Measurements from ENCODE around the gene GABPB2. TPM values are rescaled to one million over a fixed set of nuclear protein-coding genes. Genes with fewer than 3 reads are reported as not detected.

Gene GABPB2
- total and polyA plus RNA-seq, 5 donors from 2014 or later, result 5.4 to 26.4 (median 6.5) TPM

- no peaks in the 10 kb centered on the region for H3K36me3 ChIP-seq (ENCODE audit: control insufficient read depth, insufficient read depth, low read length)
- no peak for ATAC-seq (ENCODE audit: low read depth in 2 of 2)
- H3K27me3 ChIP-seq (ENCODE audit: control insufficient read depth, insufficient read depth, low read length), result no peaks in the 10 kb centered on the region
- Mint-ChIP-seq H3K36me3 (no peaks in the 10 kb centered on the region), H3K4me3 (peak overlapping the region; percentile 93 to 98 (median 95)), H3K9me3 (no peaks in the 10 kb centered on the region), H3K4me1 (peaks cover 0 to 23% (median 4%) of the 10 kb centered on the region in 4 donors), H3K27me3 (peaks cover 13% of the 10 kb centered on the region), H3K27ac (no peak overlapping the region)
- H3K27ac ChIP-seq (ENCODE audit: insufficient read depth, low read length, poor library complexity, severe bottlenecking), result no peak overlapping the region
- peaks cover 23% of the 10 kb centered on the region for H3K4me1 ChIP-seq (ENCODE audit: control insufficient read depth, insufficient read depth, low read length, poor library complexity, severe bottlenecking)
- no peaks in the 10 kb centered on the region for H3K9me3 ChIP-seq (ENCODE audit: control insufficient read depth in 2 of 2, low read length in 2 of 2)
- peak overlapping the region; percentile 60 for H3K4me3 ChIP-seq (ENCODE audit: low read depth, low read length)
- peak in 1 of 3 donors; percentile 45 for DNase-seq
These were observed 74.9 kb downstream of the GABPB2 start for GRCh38 chr1:151145304-151146071.

- Mint-ChIP-seq H3K4me3 (peak overlapping the region; percentile 88 to 98 (median 95)), H3K27ac (peak overlapping the region in 1 of 3 donors; percentile 91), H3K36me3 (no peaks in the 10 kb centered on the region), H3K27me3 (peaks cover 13% of the 10 kb centered on the region), H3K4me1 (peaks cover 0 to 23% (median 4%) of the 10 kb centered on the region in 4 donors), H3K9me3 (no peaks in the 10 kb centered on the region)
- Histone ChIP-seq H3K4me1 (ENCODE audit: control insufficient read depth, insufficient read depth, low read length, poor library complexity, severe bottlenecking) (peaks cover 23% of the 10 kb centered on the region), H3K36me3 (ENCODE audit: control insufficient read depth, insufficient read depth, low read length) (no peaks in the 10 kb centered on the region), H3K4me3 (ENCODE audit: low read depth, low read length) (peak overlapping the region; percentile 62), H3K27me3 (ENCODE audit: control insufficient read depth, insufficient read depth, low read length) (no peaks in the 10 kb centered on the region), H3K9me3 (ENCODE audit: control insufficient read depth in 2 of 2, low read length in 2 of 2) (no peaks in the 10 kb centered on the region), H3K27ac (ENCODE audit: insufficient read depth, low read length, poor library complexity, severe bottlenecking) (no peak overlapping the region)
- DNase-seq (peak in 1 of 3 donors; percentile 22), ATAC-seq (ENCODE audit: low read depth in 2 of 2) (no peak)
These were observed 75.5 kb downstream of the GABPB2 start for GRCh38 chr1:151146072-151146411.

GRCh38 chr1:151146412-151147131 lies 76.0 kb downstream of the GABPB2 start, which contains the start of gene SEMA6C:
SEMA6C (minus strand) TSS chr1:151146631; CDS start chr1:151142621, 4,010 bp downstream.
- no peak within 1 kb of the TSS for H3K27ac ChIP-seq (ENCODE audit: insufficient read depth, low read length, poor library complexity, severe bottlenecking)

GRCh38 chr1:151147132-151147503 lies 76.6 kb downstream of the GABPB2 start:
- no peaks in the 10 kb centered on the region for H3K27me3 ChIP-seq (ENCODE audit: control insufficient read depth, insufficient read depth, low read length)
- H3K4me3 ChIP-seq (ENCODE audit: low read depth, low read length), result peak overlapping the region; percentile 78
- H3K27ac ChIP-seq (ENCODE audit: insufficient read depth, low read length, poor library complexity, severe bottlenecking), result no peak overlapping the region
- Mint-ChIP-seq H3K36me3 (no peaks in the 10 kb centered on the region), H3K9me3 (no peaks in the 10 kb centered on the region), H3K4me1 (peaks cover 0 to 23% (median 4%) of the 10 kb centered on the region in 4 donors), H3K27me3 (peaks cover 13% of the 10 kb centered on the region), H3K4me3 (peak overlapping the region; percentile 88 to 98 (median 95)), H3K27ac (peak overlapping the region in 2 of 3 donors; percentile 90 to 91)
- H3K4me1 ChIP-seq (ENCODE audit: control insufficient read depth, insufficient read depth, low read length, poor library complexity, severe bottlenecking), result peaks cover 23% of the 10 kb centered on the region
- no peaks in the 10 kb centered on the region for H3K36me3 ChIP-seq (ENCODE audit: control insufficient read depth, insufficient read depth, low read length)
- H3K9me3 ChIP-seq (ENCODE audit: control insufficient read depth in 2 of 2, low read length in 2 of 2), result no peaks in the 10 kb centered on the region
- ATAC-seq (ENCODE audit: low read depth in 2 of 2), result no peak
- no peak for DNase-seq

More at GRCh38 chr1:151146412-151147131, 76.0 kb downstream of the GABPB2 start, which contains the start of gene SEMA6C:
- H3K4me3 Mint-ChIP-seq, result peak within 1 kb of the TSS; percentile 88 to 98 (median 95)
- H3K4me3 ChIP-seq (ENCODE audit: low read depth, low read length), result peak within 1 kb of the TSS; percentile 78
- ATAC-seq (ENCODE audit: low read depth in 2 of 2), result peak; percentile 99 to 100
- peaks cover 13% of the 10 kb centered on the region for H3K27me3 Mint-ChIP-seq
- DNase-seq, result peak; percentile 82 to 89 (median 83)
- peaks cover 23% of the 10 kb centered on the region for H3K4me1 ChIP-seq (ENCODE audit: control insufficient read depth, insufficient read depth, low read length, poor library complexity, severe bottlenecking)
- H3K27me3 ChIP-seq (ENCODE audit: control insufficient read depth, insufficient read depth, low read length), result no peaks in the 10 kb centered on the region
- no peaks in the 10 kb centered on the region for H3K9me3 ChIP-seq (ENCODE audit: control insufficient read depth in 2 of 2, low read length in 2 of 2)
- no peaks in the 10 kb centered on the region for H3K36me3 Mint-ChIP-seq
- H3K27ac Mint-ChIP-seq, result peak within 1 kb of the TSS; percentile 90 to 95 (median 91)
- H3K4me1 Mint-ChIP-seq, result peaks cover 0 to 23% (median 4%) of the 10 kb centered on the region in 4 donors
- no peaks in the 10 kb centered on the region for H3K36me3 ChIP-seq (ENCODE audit: control insufficient read depth, insufficient read depth, low read length)
- no peaks in the 10 kb centered on the region for H3K9me3 Mint-ChIP-seq

GRCh38 chr1:151147665-151148064 lies 77.1 kb downstream of the GABPB2 start:
- Mint-ChIP-seq H3K4me3 (peak overlapping the region; percentile 82 to 98 (median 92)), H3K27ac (no peak overlapping the region), H3K4me1 (peaks cover 0 to 23% (median 4%) of the 10 kb centered on the region in 4 donors), H3K9me3 (no peaks in the 10 kb centered on the region), H3K27me3 (peaks cover 13% of the 10 kb centered on the region), H3K36me3 (no peaks in the 10 kb centered on the region)
- Histone ChIP-seq H3K4me1 (ENCODE audit: control insufficient read depth, insufficient read depth, low read length, poor library complexity, severe bottlenecking) (peaks cover 23% of the 10 kb centered on the region), H3K27ac (ENCODE audit: insufficient read depth, low read length, poor library complexity, severe bottlenecking) (no peak overlapping the region), H3K9me3 (ENCODE audit: control insufficient read depth in 2 of 2, low read length in 2 of 2) (no peaks in the 10 kb centered on the region), H3K27me3 (ENCODE audit: control insufficient read depth, insufficient read depth, low read length) (no peaks in the 10 kb centered on the region), H3K36me3 (ENCODE audit: control insufficient read depth, insufficient read depth, low read length) (no peaks in the 10 kb centered on the region), H3K4me3 (ENCODE audit: low read depth, low read length) (no peak overlapping the region)
- no peak for ATAC-seq (ENCODE audit: low read depth in 2 of 2)
- no peak for DNase-seq

GRCh38 chr1:151156515-151156819 lies 85.9 kb downstream of the GABPB2 start, which contains the start of gene TNFAIP8L2:
TNFAIP8L2 (plus strand) TSS chr1:151156649; CDS start chr1:151158698, 2,049 bp downstream.
- Histone ChIP-seq H3K9me3 (ENCODE audit: control insufficient read depth in 2 of 2, low read length in 2 of 2) (no peaks in the 10 kb centered on the region), H3K27ac (ENCODE audit: insufficient read depth, low read length, poor library complexity, severe bottlenecking) (peak within 1 kb of the TSS; percentile 65), H3K36me3 (ENCODE audit: control insufficient read depth, insufficient read depth, low read length) (peaks cover 22% of the 10 kb centered on the region), H3K4me1 (ENCODE audit: control insufficient read depth, insufficient read depth, low read length, poor library complexity, severe bottlenecking) (peaks cover 54% of the 10 kb centered on the region), H3K4me3 (ENCODE audit: low read depth, low read length) (peak within 1 kb of the TSS; percentile 99), H3K27me3 (ENCODE audit: control insufficient read depth, insufficient read depth, low read length) (no peaks in the 10 kb centered on the region)
- no peaks in the 10 kb centered on the region for H3K27me3 Mint-ChIP-seq
- no peaks in the 10 kb centered on the region for H3K9me3 Mint-ChIP-seq
- peaks cover 5 to 50% (median 37%) of the 10 kb centered on the region in 4 donors for H3K4me1 Mint-ChIP-seq
- H3K4me3 Mint-ChIP-seq, result peak within 1 kb of the TSS; percentile 98 to 100 (median 99)
- peak; percentile 82 to 83 for ATAC-seq (ENCODE audit: low read depth in 2 of 2)
- DNase-seq, result peak; percentile 65 to 90 (median 67)
- peak within 1 kb of the TSS; percentile 93 to 99 (median 94) for H3K27ac Mint-ChIP-seq
- H3K36me3 Mint-ChIP-seq, result peaks cover 19% of the 10 kb centered on the region

- Histone ChIP-seq H3K27ac (ENCODE audit: insufficient read depth, low read length, poor library complexity, severe bottlenecking) (peak overlapping the region; percentile 65), H3K36me3 (ENCODE audit: control insufficient read depth, insufficient read depth, low read length) (peaks cover 22% of the 10 kb centered on the region), H3K4me1 (ENCODE audit: control insufficient read depth, insufficient read depth, low read length, poor library complexity, severe bottlenecking) (peaks cover 61% of the 10 kb centered on the region), H3K9me3 (ENCODE audit: control insufficient read depth in 2 of 2, low read length in 2 of 2) (no peaks in the 10 kb centered on the region), H3K4me3 (ENCODE audit: low read depth, low read length) (peak overlapping the region; percentile 99), H3K27me3 (ENCODE audit: control insufficient read depth, insufficient read depth, low read length) (no peaks in the 10 kb centered on the region)
- peaks cover 5 to 57% (median 43%) of the 10 kb centered on the region in 4 donors for H3K4me1 Mint-ChIP-seq
- ATAC-seq (ENCODE audit: low read depth in 2 of 2), result peak; percentile 48 to 55
- no peaks in the 10 kb centered on the region for H3K27me3 Mint-ChIP-seq
- peak; percentile 47 to 88 (median 67) for DNase-seq
- H3K27ac Mint-ChIP-seq, result peak overlapping the region; percentile 93 to 99 (median 94)
- H3K4me3 Mint-ChIP-seq, result peak overlapping the region; percentile 98 to 100 (median 99)
- peaks cover 25% of the 10 kb centered on the region for H3K36me3 Mint-ChIP-seq
- no peaks in the 10 kb centered on the region for H3K9me3 Mint-ChIP-seq
These were observed 86.5 kb downstream of the GABPB2 start for GRCh38 chr1:151157067-151157531.

Measured in CD4-positive, CD25-positive, alpha-beta regulatory T cell (primary cell).